ENCODE measurements around the gene CORO6. TPM values are rescaled to one million over a fixed set of nuclear protein-coding genes. Genes with fewer than 3 reads are reported as not detected.
"Not testable (repeated sequence)": the region's sequence is repeated elsewhere in the genome, so short reads cannot be mapped to it uniquely, and the experiment has no call there.

CORO6 gene
- polyA plus RNA-seq (2013, experiment 1 of 2; ENCODE audit: insufficient read length): 4.2 TPM
- polyA plus RNA-seq (2013, experiment 2 of 2; ENCODE audit: insufficient read length): 5.0 TPM

GRCh38 chr17:29622337-29623282 is at the start of gene CORO6:
TSS of gene CORO6 (minus strand) at chr17:29622912. CDS start at chr17:29621421, 1,491 bp downstream.
- peak; percentile 39 for DNase-seq

DNA sequence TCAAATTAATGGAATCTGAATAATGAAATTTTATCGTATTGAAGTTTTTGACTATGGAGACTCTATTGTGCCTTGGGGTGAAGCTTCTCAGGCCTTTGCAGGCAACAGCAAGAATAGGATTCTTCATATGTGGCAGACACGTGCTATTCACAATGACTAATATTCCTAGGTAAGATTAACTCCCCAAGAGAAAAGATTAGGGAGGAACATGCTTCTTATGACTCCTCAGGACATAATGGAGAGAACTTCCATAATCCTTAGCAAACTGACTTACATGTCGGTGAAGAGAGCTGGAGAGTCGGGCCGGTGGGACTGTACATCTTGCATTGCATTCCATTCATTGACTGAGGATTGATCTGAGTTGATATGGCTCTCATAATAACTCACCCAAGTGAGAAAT is 48.9 kb upstream of the CORO6 start:
- DNase-seq: no peak

DNA sequence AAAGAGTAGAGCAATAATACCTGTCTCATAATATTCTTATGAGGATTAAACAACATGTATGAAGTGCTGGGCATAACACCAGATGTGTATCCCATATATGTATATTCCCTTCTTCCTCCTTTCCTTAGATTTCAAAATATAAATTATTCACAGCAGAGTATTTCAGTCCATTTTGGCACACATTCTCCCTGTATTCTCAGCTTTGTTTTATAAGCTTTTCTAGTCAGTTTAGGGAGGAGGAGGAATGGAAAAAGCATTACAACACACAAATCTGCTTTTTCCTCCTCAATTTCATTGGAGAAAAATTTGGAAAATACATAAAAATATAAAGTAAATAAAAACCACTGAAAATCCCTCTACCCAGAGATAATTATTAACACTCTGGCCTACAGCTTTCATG is 46.6 kb upstream of the CORO6 start:
- no peak for DNase-seq

GRCh38 chr17:29667969-29668368 is 45.3 kb upstream of the CORO6 start:
- DNase-seq: no peak

- no peak for DNase-seq
These were observed 42.7 kb upstream of the CORO6 start for GRCh38 chr17:29665481-29665810.

GRCh38 chr17:29664743-29665480 is 42.2 kb upstream of the CORO6 start:
- DNase-seq: peak; percentile 87

- DNase-seq: peak; percentile 28
These were observed 40.4 kb upstream of the CORO6 start for GRCh38 chr17:29663155-29663554.

- no peak for DNase-seq
These were observed 38.5 kb upstream of the CORO6 start for GRCh38 chr17:29661213-29661612.

DNA sequence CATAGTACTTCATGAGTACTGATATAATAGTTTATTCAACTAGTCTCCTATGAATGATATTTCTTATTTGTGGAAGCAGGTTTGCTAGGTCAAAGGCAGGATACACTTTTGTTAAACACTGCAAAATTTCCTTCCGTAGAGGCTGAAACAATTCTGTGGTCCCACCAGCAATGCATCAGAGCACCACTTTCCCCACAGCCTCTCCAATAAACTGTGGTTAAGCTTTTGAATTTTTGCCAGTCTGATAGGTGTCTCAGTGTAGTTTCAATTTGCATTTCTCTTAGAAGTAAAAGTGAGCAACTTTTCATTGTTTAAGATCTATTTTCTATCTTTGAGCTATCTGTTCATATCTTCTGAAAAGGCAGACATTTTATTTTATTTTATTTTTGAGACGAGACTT is 36.4 kb upstream of the CORO6 start:
- no peak for DNase-seq

- no peak for DNase-seq
These were observed 32.6 kb upstream of the CORO6 start for GRCh38 chr17:29655323-29655722.

DNA sequence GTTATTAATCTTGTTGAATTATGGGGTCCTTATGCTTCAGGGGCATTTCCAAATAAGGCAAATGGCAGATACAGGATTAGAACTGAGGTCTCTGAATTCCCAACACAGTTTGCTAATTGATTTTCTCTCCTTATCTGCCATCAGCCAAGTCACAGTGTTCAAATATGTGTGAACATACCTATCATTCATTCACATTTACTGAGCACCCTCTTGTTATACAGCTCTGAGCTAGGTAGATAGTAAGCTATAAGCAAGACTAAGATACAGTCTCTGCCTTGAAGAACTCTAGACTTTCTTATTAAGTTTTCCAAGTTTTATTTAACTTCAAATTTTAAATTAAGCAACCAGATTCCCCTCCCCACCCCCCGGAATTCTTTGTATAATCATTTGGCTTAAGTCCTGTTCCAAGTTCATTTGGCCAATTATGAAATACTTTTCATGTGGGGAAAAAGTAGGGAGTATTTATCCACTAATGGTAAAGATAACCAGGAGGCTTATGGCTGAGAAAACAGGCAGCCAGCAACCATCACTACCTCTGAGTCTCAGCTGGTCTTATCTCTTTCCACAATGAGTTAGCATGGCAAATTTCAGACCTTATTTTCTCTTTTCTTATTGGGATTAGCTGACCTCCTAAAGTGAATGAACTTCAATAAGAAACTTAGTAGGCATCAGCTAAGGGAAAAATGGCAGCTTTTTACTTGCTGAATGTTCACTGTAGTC is 31.4 kb upstream of the CORO6 start:
- DNase-seq: no peak

GRCh38 chr17:29652976-29653375 is 30.3 kb upstream of the CORO6 start:
- no peak for DNase-seq

DNA sequence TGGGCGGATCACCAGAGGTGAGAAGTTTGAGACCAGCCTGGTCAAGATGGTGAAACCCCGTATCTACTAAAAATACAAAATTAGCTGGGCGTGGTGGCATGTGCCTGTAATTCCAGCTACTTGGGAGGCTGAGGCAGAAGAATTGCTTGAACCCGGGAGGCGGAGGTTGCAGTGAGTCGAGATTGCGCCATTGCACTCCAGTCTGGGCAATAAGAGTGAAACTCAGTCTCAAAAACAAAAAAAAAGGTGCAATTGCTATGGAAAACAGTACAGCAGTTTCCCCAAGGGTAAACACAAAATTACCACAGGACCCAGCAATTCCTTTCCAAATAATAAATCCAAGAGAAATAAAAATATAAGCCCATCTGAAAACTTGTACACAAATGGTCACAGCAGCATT is 29.2 kb upstream of the CORO6 start:
- DNase-seq: not testable (repeated sequence)

- no peak for DNase-seq
These were observed 27.7 kb upstream of the CORO6 start for GRCh38 chr17:29650396-29650795.

- DNase-seq: no peak
These were observed 26.6 kb upstream of the CORO6 start for GRCh38 chr17:29649359-29649758.

- no peak for DNase-seq
These were observed 25.3 kb upstream of the CORO6 start for GRCh38 chr17:29648005-29648404.

- DNase-seq: peak; percentile 76
These were observed 22.9 kb upstream of the CORO6 start for GRCh38 chr17:29645515-29646051.

DNA sequence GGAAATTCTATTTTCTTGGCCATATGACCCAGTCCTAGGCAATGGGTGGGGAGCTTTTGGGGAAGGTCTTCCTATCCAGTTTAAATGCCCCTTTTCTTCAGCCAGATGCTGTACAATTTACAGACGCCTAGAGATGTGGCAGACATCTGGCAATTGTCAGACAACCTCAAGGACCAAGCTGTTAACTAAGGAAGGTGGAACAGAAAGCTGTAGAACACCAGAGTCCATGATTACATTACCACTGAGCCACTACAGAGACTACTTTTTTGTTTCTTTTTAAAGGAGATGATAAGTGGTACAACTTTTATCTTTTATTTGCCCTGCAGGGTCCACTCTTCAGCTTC is 21.1 kb upstream of the CORO6 start:
- DNase-seq: no peak

DNA sequence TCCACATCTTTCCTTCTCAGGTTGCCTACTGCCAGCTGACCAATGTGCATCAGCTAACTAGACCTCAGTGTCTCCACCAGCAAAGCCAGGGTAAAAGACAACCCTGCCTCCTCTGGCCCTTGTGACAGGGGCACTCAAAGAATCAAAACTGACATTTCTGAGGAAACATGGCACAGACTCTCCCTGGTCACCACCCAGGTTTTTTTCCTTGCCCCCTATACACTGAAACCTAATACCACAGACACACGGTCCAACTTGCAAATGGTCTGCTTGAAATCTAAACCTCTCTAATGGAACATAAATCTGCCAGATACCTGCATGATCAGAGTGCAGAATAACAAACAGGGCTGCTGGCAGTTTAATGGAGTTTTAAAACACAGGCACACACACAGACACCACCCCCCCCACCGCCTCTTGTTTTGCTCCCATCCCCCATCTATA is 19.5 kb upstream of the CORO6 start:
- no peak for DNase-seq

DNA sequence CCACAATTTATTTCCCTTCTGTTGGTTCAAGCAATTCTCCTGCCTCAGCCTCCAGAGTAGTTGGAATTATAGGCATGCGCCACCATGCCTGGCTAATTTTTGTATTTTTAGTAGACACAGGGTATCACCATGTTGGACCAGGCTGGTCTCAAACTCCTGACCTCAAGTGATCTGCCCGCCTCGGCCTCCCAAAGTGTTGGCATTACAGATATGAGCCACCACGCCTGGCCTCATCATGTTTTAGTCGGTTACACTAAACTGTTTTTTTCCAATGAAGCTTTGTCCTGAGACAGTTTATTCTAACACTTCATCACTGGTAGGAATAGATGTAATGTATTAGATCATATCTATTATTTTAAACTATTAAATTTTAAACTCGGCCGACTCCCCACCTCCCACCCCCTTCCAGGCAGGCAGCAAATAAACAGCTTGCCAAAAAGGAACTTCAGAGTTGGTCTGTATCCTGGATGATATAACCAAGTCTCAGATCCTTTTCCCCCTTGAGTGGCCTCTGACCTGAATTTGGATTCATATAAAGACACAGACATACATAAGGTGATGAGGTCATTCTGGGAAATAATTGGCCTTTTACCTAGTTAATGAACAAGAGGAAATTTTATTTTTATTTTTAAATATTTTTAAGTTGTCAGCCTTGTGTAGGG is 18.4 kb upstream of the CORO6 start:
- no peak for DNase-seq

DNA sequence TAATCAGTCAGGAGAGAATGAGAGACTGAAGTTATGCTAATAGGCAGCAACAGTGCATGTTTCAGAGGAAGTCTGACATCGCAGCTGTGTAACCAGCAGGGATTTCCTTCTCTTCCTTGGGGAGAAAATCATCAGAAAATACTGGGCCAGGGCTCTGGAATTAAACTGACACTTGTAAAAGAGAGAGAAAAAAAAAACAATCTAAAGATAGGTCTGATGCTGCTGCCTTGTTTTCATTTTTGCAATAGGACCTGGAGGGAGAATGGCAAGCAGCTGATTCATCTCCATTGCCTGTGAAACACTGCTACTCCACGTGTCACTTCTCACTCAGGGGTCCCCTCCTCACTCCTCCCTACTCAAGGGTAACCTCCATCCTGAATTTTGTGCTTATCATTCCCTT is 17.7 kb upstream of the CORO6 start:
- DNase-seq: peak; percentile 45

- DNase-seq: no peak
These were observed 11.2 kb upstream of the CORO6 start for GRCh38 chr17:29633886-29634285.

Data from fibroblast of skin of abdomen (primary cell).